ENCODE measurements around the gene TRDMT1.

DNA sequence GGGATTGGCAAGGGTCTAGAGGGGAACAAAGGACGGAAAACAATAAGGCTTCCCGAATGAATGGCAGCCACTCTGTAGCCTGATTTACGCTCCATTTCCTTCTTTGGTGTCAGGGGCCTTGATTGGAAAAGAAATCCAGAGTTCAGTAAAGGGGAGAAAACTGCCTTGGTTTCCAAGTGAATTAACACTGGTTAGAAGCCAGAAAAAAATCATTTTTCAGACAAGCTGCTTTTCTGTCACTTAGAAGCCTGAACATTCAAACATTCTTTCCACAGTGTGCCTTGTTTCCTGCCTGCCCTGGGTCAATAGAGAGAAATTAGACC lies 283 bp upstream of the TRDMT1 start:
- TF ChIP-seq, protein P1, sequence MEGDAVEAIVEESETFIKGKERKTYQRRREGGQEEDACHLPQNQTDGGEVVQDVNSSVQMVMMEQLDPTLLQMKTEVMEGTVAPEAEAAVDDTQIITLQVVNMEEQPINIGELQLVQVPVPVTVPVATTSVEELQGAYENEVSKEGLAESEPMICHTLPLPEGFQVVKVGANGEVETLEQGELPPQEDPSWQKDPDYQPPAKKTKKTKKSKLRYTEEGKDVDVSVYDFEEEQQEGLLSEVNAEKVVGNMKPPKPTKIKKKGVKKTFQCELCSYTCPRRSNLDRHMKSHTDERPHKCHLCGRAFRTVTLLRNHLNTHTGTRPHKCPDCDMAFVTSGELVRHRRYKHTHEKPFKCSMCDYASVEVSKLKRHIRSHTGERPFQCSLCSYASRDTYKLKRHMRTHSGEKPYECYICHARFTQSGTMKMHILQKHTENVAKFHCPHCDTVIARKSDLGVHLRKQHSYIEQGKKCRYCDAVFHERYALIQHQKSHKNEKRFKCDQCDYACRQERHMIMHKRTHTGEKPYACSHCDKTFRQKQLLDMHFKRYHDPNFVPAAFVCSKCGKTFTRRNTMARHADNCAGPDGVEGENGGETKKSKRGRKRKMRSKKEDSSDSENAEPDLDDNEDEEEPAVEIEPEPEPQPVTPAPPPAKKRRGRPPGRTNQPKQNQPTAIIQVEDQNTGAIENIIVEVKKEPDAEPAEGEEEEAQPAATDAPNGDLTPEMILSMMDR (IDR thresholded peaks at IDR 0.05) = no peak
- no peak for TF ChIP-seq POLR2A (IDR thresholded peaks at IDR 0.05)

Data from thyroid gland (tissue), 4 donors.